Measurements from ENCODE around the gene SOCS3.
"Not testable (repeated sequence)": the region's sequence is repeated elsewhere in the genome, so short reads cannot be mapped to it uniquely, and the experiment has no call there.

Gene SOCS3

GRCh38 chr17:78348055-78348770, 11.7 kb downstream of the SOCS3 start:
- DNase-seq = no peak

- DNase-seq = no peak
These were observed 12.4 kb downstream of the SOCS3 start for GRCh38 chr17:78347453-78347852.

- DNase-seq = no peak
These were observed 13.1 kb downstream of the SOCS3 start for GRCh38 chr17:78346605-78347250.

GRCh38 chr17:78345791-78346494, 13.9 kb downstream of the SOCS3 start:
- DNase-seq = no peak

GRCh38 chr17:78345172-78345571, 14.7 kb downstream of the SOCS3 start:
- DNase-seq = no peak

GRCh38 chr17:78344666-78345065, 15.2 kb downstream of the SOCS3 start:
- no peak for DNase-seq

GRCh38 chr17:78343543-78344201, 16.2 kb downstream of the SOCS3 start:
- DNase-seq = peak; percentile 69 to 71

- peak; percentile 25 to 42 for DNase-seq
These were observed 16.7 kb downstream of the SOCS3 start for GRCh38 chr17:78343187-78343542.

GRCh38 chr17:78342449-78343186, 17.3 kb downstream of the SOCS3 start:
- no peak for DNase-seq

GRCh38 chr17:78341559-78342448, 18.1 kb downstream of the SOCS3 start:
- no peak for DNase-seq

GRCh38 chr17:78340183-78340955, 19.5 kb downstream of the SOCS3 start:
- no peak for DNase-seq

- DNase-seq = no peak
These were observed 21.2 kb downstream of the SOCS3 start for GRCh38 chr17:78338486-78339259.

GRCh38 chr17:78337244-78338109, 22.4 kb downstream of the SOCS3 start:
- no peak for DNase-seq

GRCh38 chr17:78335209-78335608, 24.7 kb downstream of the SOCS3 start:
- DNase-seq = no peak

GRCh38 chr17:78332991-78333390, 26.9 kb downstream of the SOCS3 start:
- DNase-seq = no peak

GRCh38 chr17:78331355-78331754, 28.5 kb downstream of the SOCS3 start:
- DNase-seq = not testable (repeated sequence)

- no peak for DNase-seq
These were observed 29.2 kb downstream of the SOCS3 start for GRCh38 chr17:78330570-78331224.

- peak; percentile 41 to 56 for DNase-seq
These were observed 30.4 kb downstream of the SOCS3 start for GRCh38 chr17:78329263-78330059.
